AG04449 (cell line): ENCODE measurements around the gene LNX1.

ENCODE experiments used
- CTCF ChIA-PET: fragments of 350-600 bp; formaldehyde crosslinking; extraction: SDS; loops from one replicate; lab custom pipeline; 2021; ENCODE audit warnings: antibody characterized with exemption; lab: Yijun Ruan, JAX
- POLR2A ChIA-PET: fragments of 400-600, 350-600 bp; formaldehyde crosslinking; extraction: SDS; loops from one replicate; lab custom pipeline; 2020; ENCODE audit warnings: antibody characterized with exemption, inconsistent platforms; lab: Yijun Ruan, JAX
- DNase-seq: peaks from one replicate; pipeline ENCODE4 v3.0.0-alpha.2; 2010; ENCODE audit warnings: low read depth, low spot score
- H3K4me3 ChIP-seq: 2 replicates; pipeline ENCODE4 v1.5.1; 2011; ENCODE audit warnings: low read depth, mild to moderate bottlenecking, control low read depth, low read length
- CTCF ChIP-seq: IDR thresholded peaks from one replicate; pipeline ENCODE4 v1.5.1; 2011; ENCODE audit warnings: mild to moderate bottlenecking, moderate library complexity, low read length, control low read depth, inconsistent platforms; ENCODE audit not compliant: insufficient read depth; ENCODE audit errors: missing control alignments

LNX1 gene

GRCh38 chr4:53576071-53576617 is 15.1 kb downstream of the LNX1 start:
- ChIA-PET POLR2A (no interaction called here), CTCF (interaction anchor here (0.8 to 1.4 kb wide), 3 partner anchors 40 to 70 kb away, joined by 3 to 5 read pairs (median 4); no protein-coding TSS in a partner anchor)
- no peak overlapping the region for H3K4me3 ChIP-seq
- no peak for TF ChIP-seq CTCF
- no peak for DNase-seq

- no peak for DNase-seq
- ChIA-PET POLR2A (no interaction called here), CTCF (interaction anchor here (0.8 to 1.0 kb wide), 2 partner anchors 40 to 69 kb away, joined by 3 read pairs; no protein-coding TSS in a partner anchor)
- no peak overlapping the region for H3K4me3 ChIP-seq
- TF ChIP-seq CTCF, result no peak
Measured at GRCh38 chr4:53575552-53575951, 15.7 kb downstream of the LNX1 start.

GRCh38 chr4:53574528-53574927 is 16.8 kb downstream of the LNX1 start:
- no peak overlapping the region for H3K4me3 ChIP-seq
- POLR2A ChIA-PET, result interaction anchor here (0.7 kb wide), 1 partner anchor 75 kb away, joined by 3 read pairs; no protein-coding TSS in a partner anchor
- no peak for TF ChIP-seq CTCF
- no peak for DNase-seq
- CTCF ChIA-PET, result interaction anchor here (1.0 kb wide), 1 partner anchor 41 kb away, joined by 3 read pairs; no protein-coding TSS in a partner anchor

GRCh38 chr4:53573696-53574095 is 17.6 kb downstream of the LNX1 start:
- no peak overlapping the region for H3K4me3 ChIP-seq
- ChIA-PET POLR2A (interaction anchor here (1.1 kb wide), 1 partner anchor 10 kb away, joined by 3 read pairs; no protein-coding TSS in a partner anchor), CTCF (interaction anchor here (1.4 kb wide), 1 partner anchor 10 kb away, joined by 3 read pairs; no protein-coding TSS in a partner anchor)
- no peak for TF ChIP-seq CTCF
- DNase-seq, result no peak

GRCh38 chr4:53572600-53572994 is 18.7 kb downstream of the LNX1 start:
- no peak for DNase-seq
- TF ChIP-seq CTCF, result no peak
- ChIA-PET CTCF (interaction anchor here (1.4 kb wide), 1 partner anchor 9 kb away, joined by 3 read pairs; no protein-coding TSS in a partner anchor), POLR2A (no interaction called here)
- no peak overlapping the region for H3K4me3 ChIP-seq

GRCh38 chr4:53571936-53572599 is 19.2 kb downstream of the LNX1 start:
- DNase-seq, result no peak
- ChIA-PET CTCF (no interaction called here), POLR2A (no interaction called here)
- TF ChIP-seq CTCF, result no peak
- no peak overlapping the region for H3K4me3 ChIP-seq
